Ishikawa (cell line): ENCODE results near the gene TMEM51.

Experiments used
- CREB1 ChIP-seq: IDR thresholded peaks from 2 replicates; pipeline ENCODE4 v1.6.1; 2012; ENCODE audit warnings: low read depth
- EP300 ChIP-seq: IDR thresholded peaks from 2 replicates; pipeline ENCODE4 v1.6.1; 2012; ENCODE audit warnings: borderline replicate concordance
- MAX ChIP-seq: IDR thresholded peaks from 2 replicates; pipeline ENCODE4 v1.6.1; 2012
- NFIC ChIP-seq: IDR thresholded peaks from 2 replicates; pipeline ENCODE4 v1.6.1; 2012
- RAD21 ChIP-seq: IDR thresholded peaks from 2 replicates; pipeline ENCODE4 v1.6.1; 2012; ENCODE audit warnings: low read depth
- REST ChIP-seq: IDR thresholded peaks from 2 replicates; pipeline ENCODE4 v1.6.1; 2012; ENCODE audit warnings: low read depth, mild to moderate bottlenecking
- TAF1 ChIP-seq: IDR thresholded peaks from 2 replicates; pipeline ENCODE4 v1.6.1; 2012; ENCODE audit warnings: low read depth, mild to moderate bottlenecking
- TCF12 ChIP-seq: IDR thresholded peaks from 2 replicates; pipeline ENCODE4 v1.6.1; 2012; ENCODE audit warnings: low read depth
- TEAD4 ChIP-seq: IDR thresholded peaks from 2 replicates; pipeline ENCODE4 v1.6.1; 2012
- YY1 ChIP-seq: IDR thresholded peaks from 2 replicates; pipeline ENCODE4 v1.6.1; 2012; ENCODE audit warnings: low read depth
- ZBTB7A ChIP-seq: IDR thresholded peaks from 2 replicates; pipeline ENCODE4 v1.6.1; 2012; ENCODE audit warnings: low read depth

- TF ChIP-seq EP300 = no peak
- no peak for TF ChIP-seq NFIC
- TF ChIP-seq TCF12 = no peak
- TF ChIP-seq MAX = no peak
- no peak for TF ChIP-seq CREB1
- no peak for TF ChIP-seq TAF1
- no peak for TF ChIP-seq REST
- TF ChIP-seq ZBTB7A = no peak
- TF ChIP-seq RAD21 = no peak
- TF ChIP-seq YY1 = no peak
- TF ChIP-seq TEAD4 = no peak
These were observed 107.0 kb downstream of the TMEM51 start for GRCh38 chr1:15260418-15261154.
